Activated CD4-positive, alpha-beta T cell treated with anti-CD3 and anti-CD28 coated beads for 36 hours (primary cell): ENCODE data around the gene SUSD5. TPM values are rescaled to one million over a fixed set of nuclear protein-coding genes. Genes with fewer than 3 reads are reported as not detected.

ENCODE experiments used
- ATAC-seq: fragments of 200-7000 bp; cut with Tn5 transposase; one replicate; pipeline ENCODE4 v1.10.0; 2021; ENCODE audit warnings: mild to moderate bottlenecking, moderate library complexity
- CTCF ChIA-PET: fragments of 350-600 bp; sonication (Branson Sonifier 250); formaldehyde crosslinking; loops from one replicate; lab custom pipeline; 2021; ENCODE audit warnings: antibody characterized with exemption; lab: Charles Lee
- POLR2A ChIA-PET: fragments of 350-600 bp; sonication (Branson Sonifier 250); formaldehyde crosslinking; loops from one replicate; lab custom pipeline; 2021; ENCODE audit warnings: antibody characterized with exemption, inconsistent platforms; lab: Charles Lee
- DNase-seq: peaks from one replicate; pipeline ENCODE4 v3.0.0-alpha.2; 2020
- H3K27ac Mint-ChIP-seq: one replicate; pipeline ENCODE4 v1.8.0; 2021; ENCODE audit warnings: mixed read lengths
- H3K27me3 Mint-ChIP-seq: one replicate; pipeline ENCODE4 v1.8.0; 2021; ENCODE audit warnings: mixed read lengths
- H3K36me3 Mint-ChIP-seq: one replicate; pipeline ENCODE4 v1.8.0; 2021; ENCODE audit warnings: low read depth, mixed read lengths
- H3K4me1 Mint-ChIP-seq: one replicate; pipeline ENCODE4 v1.8.0; 2021; ENCODE audit warnings: mixed read lengths
- H3K4me3 Mint-ChIP-seq: one replicate; pipeline ENCODE4 v1.8.0; 2021; ENCODE audit warnings: mild to moderate bottlenecking, moderate library complexity, mixed read lengths
- H3K9me3 Mint-ChIP-seq: one replicate; pipeline ENCODE4 v1.8.0; 2021; ENCODE audit warnings: low read depth, mixed read lengths
- intact Hi-C, 2 experiments: fragments of 100-400 bp; cut with DNase I in 1 of 2; cut with micrococcal nuclease in 1 of 2; formaldehyde crosslinking; loops; one replicate each; pipeline versions ENCODE4 v1.14.2 to v1.15.1; 2022 to 2024; cut with DNase I, micrococcal nuclease
- total RNA-seq, 2 experiments: library from RNA; stranded (reverse); gene quantifications; one replicate each; pipeline ENCODE4 v1.2.3, GENCODE V29; 2021

SUSD5 gene
- total RNA-seq, 2 experiments from 2014 or later = not detected

DNA sequence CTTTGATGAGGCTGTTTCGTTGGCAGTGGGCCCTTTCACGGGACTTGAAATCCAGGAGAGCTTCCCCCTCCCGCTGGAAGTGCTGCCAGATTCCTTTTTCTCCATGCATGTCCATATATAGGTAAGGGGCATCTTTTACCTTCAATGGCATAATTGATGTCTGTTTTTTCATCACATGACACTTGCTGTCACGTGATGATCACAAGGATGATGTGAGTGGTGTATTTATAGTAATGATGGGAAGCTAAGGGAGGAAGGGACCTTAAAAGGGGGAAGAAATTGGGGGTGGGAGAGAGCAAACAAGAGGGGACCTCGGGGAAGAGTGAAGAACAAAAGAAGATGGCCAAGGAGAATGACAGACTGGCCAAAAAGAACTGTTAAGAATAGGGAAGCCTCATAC is 11.3 kb upstream of the SUSD5 start:
- Mint-ChIP-seq H3K27me3 (peaks cover 12% of the 10 kb centered on the region), H3K27ac (no peak overlapping the region), H3K36me3 (no peaks in the 10 kb centered on the region), H3K4me3 (no peak overlapping the region), H3K4me1 (no peaks in the 10 kb centered on the region), H3K9me3 (no peaks in the 10 kb centered on the region)
- ChIA-PET CTCF (interaction anchor here (0.6 to 0.8 kb wide), 3 partner anchors 13 to 972 kb away, joined by 3 to 4 read pairs (median 3); no protein-coding TSS in a partner anchor), POLR2A (interaction anchor here (0.6 kb wide), 1 partner anchor 143 kb away, joined by 5 read pairs; no protein-coding TSS in a partner anchor)
- ATAC-seq = no peak
- intact Hi-C loops = no loop called here
- no peak for DNase-seq

DNA sequence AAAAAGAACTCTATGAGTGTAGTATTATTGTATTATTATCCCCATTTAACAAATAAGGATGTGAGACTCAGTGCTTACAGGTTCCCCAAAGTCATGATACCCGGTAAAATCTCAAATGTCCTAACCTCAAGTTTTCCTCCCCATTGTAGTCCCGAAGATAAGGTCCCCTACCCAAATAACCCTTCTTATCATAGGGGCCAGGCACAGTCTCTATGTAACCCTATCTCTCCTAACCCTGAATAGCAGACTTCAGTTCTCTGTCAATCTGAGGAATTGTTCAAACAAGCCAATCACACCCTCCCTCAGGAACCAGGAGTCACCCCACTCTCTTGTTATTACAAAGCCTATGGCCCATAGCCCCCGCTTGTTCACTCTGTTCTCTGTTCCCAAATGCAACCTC is 10.5 kb upstream of the SUSD5 start:
- no peaks in the 10 kb centered on the region for H3K36me3 Mint-ChIP-seq
- ChIA-PET CTCF (no interaction called here), POLR2A (no interaction called here)
- no peak for DNase-seq
- no peaks in the 10 kb centered on the region for H3K4me1 Mint-ChIP-seq
- ATAC-seq = no peak
- intact Hi-C loops = no loop called here
- H3K27me3 Mint-ChIP-seq = peaks cover 15% of the 10 kb centered on the region
- H3K9me3 Mint-ChIP-seq = no peaks in the 10 kb centered on the region
- no peak overlapping the region for H3K4me3 Mint-ChIP-seq
- H3K27ac Mint-ChIP-seq = no peak overlapping the region

- intact Hi-C loops = no loop called here
- Mint-ChIP-seq H3K4me1 (peaks cover 5% of the 10 kb centered on the region), H3K9me3 (no peaks in the 10 kb centered on the region), H3K36me3 (no peaks in the 10 kb centered on the region), H3K27me3 (peaks cover 40% of the 10 kb centered on the region), H3K27ac (no peak overlapping the region), H3K4me3 (no peak overlapping the region)
- ATAC-seq (no peak), DNase-seq (no peak)
- POLR2A ChIA-PET = no interaction called here
- CTCF ChIA-PET = interaction anchor here (0.6 kb wide), 1 partner anchor 254 kb away, joined by 4 read pairs; no protein-coding TSS in a partner anchor
Observed at GRCh38 chr3:33221241-33221640, 2.6 kb upstream of the SUSD5 start.

DNA sequence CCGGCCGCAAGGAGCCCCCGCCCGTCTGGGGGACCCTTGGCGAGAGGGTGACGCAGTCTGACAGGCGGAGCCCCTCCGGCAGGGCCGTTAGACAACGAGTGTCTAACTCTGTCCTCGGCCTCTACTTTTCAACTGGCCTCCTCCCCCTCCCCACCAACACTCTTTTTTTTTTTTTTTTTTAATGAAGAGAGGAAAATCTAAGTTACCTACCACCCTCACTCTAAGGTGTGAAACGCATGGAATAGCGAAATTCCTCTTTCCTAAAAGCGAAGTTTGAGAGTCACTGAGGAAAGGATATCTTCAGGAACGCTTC is 521 bp upstream of the SUSD5 start:
- intact Hi-C loops = loop anchor here in 1 of 2 experiments (5.0 kb wide), 1 partner anchor 402 kb away; the partner anchor contains the start of gene TRIM71
- ChIA-PET POLR2A (no interaction called here), CTCF (no interaction called here)
- Mint-ChIP-seq H3K9me3 (no peaks in the 10 kb centered on the region), H3K4me1 (peaks cover 5% of the 10 kb centered on the region), H3K36me3 (no peaks in the 10 kb centered on the region), H3K27me3 (peaks cover 51% of the 10 kb centered on the region), H3K4me3 (no peak overlapping the region), H3K27ac (no peak overlapping the region)
- ATAC-seq = no peak
- no peak for DNase-seq

DNA sequence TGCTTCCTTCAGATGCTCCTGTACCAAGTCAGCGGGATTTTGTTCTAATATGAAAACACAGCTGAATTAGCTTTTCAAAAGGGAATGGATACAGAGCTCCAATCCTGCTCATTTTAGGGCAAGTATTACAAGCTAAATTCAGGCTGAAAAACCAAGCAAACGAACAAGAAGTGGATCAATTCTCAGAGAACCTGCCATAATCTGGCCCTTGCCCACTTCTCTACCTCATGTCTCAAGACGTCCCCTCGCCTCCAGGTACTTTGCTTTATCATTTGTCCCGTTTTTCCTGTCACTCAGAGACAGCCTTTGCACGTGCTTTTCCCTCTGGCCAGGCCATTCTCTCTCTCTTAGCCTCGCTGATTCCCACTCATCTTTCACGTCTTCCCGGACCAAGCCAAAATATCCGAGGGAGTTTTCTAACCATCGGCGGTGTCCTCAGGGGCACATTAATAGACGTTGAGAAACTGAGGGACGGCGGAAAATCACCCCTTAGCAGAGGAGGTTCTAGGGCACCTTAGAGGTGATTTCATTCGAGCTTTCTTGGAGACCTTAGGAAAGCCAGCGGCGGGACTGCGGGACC is 654 bp downstream of the SUSD5 start:
- intact Hi-C loops = loop anchor here in 1 of 2 experiments (5.0 kb wide), 1 partner anchor 401 kb away; the partner anchor contains the start of gene TRIM71
- CTCF ChIA-PET = interaction anchor here (0.6 kb wide), 2 partner anchors 66 to 560 kb away, joined by 3 read pairs; no protein-coding TSS in a partner anchor
- Mint-ChIP-seq H3K36me3 (no peaks in the 10 kb centered on the region), H3K9me3 (no peaks in the 10 kb centered on the region), H3K27ac (no peak overlapping the region), H3K27me3 (peaks cover 47% of the 10 kb centered on the region), H3K4me1 (peaks cover 5% of the 10 kb centered on the region), H3K4me3 (no peak overlapping the region)
- DNase-seq (no peak), ATAC-seq (no peak)
- POLR2A ChIA-PET = no interaction called here

- intact Hi-C loops = loop anchor here in 1 of 2 experiments (5.0 kb wide), 1 partner anchor 398 kb away; the partner anchor contains the start of gene TRIM71
- H3K9me3 Mint-ChIP-seq = no peaks in the 10 kb centered on the region
- DNase-seq (no peak), ATAC-seq (no peak)
- no peak overlapping the region for H3K27ac Mint-ChIP-seq
- ChIA-PET POLR2A (no interaction called here), CTCF (interaction anchor here (0.6 kb wide), 1 partner anchor 72 kb away, joined by 3 read pairs; no protein-coding TSS in a partner anchor)
- H3K36me3 Mint-ChIP-seq = no peaks in the 10 kb centered on the region
- no peak overlapping the region for H3K4me3 Mint-ChIP-seq
- H3K4me1 Mint-ChIP-seq = peaks cover 5% of the 10 kb centered on the region
- H3K27me3 Mint-ChIP-seq = peaks cover 48% of the 10 kb centered on the region
Observed at GRCh38 chr3:33215739-33216138, 2.9 kb downstream of the SUSD5 start.

DNA sequence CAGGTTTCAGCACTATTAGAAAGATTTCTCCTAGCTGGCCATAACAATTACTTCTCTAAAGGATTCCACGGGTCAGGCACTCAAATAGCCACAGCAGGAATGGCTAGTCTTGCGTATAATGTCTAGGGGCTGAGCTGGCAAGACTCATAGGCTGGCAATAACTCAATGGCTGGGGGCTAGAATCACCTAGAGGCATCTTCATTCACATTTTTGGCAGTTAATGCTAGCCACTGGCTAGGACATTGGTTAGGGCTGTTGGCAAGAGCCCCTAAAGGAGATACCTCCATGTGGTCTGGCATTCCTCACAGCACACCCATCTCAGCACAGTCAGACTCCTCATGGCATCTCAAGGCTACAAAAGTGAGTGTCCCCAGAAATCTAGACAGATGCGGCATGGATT is 6.2 kb downstream of the SUSD5 start:
- H3K27ac Mint-ChIP-seq = no peak overlapping the region
- peaks cover 37% of the 10 kb centered on the region for H3K27me3 Mint-ChIP-seq
- ChIA-PET POLR2A (no interaction called here), CTCF (no interaction called here)
- no peaks in the 10 kb centered on the region for H3K4me1 Mint-ChIP-seq
- no peak overlapping the region for H3K4me3 Mint-ChIP-seq
- ATAC-seq (no peak), DNase-seq (no peak)
- no peaks in the 10 kb centered on the region for H3K36me3 Mint-ChIP-seq
- intact Hi-C loops = no loop called here
- peaks cover 10% of the 10 kb centered on the region for H3K9me3 Mint-ChIP-seq

DNA sequence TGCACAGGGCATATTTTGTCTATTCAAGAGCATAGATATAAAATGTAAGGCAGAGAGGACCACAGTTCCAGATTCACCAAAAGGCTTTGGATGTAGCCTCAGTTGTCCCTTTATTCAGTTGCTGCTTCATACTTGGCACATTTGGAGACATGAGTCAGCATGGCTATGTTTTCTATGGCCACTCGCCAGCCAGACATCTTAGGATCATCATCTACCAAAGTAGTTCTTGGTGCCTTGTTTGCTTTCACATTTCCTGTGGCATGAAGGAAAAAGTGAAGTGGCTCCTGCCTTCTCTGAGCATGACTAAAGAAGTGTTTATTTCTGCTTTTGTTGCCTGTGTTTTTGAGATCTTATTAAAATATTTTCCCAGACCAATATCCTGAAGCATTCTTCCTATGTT is 7.2 kb downstream of the SUSD5 start:
- Mint-ChIP-seq H3K4me3 (no peak overlapping the region), H3K27ac (no peak overlapping the region), H3K9me3 (peaks cover 10% of the 10 kb centered on the region), H3K4me1 (no peaks in the 10 kb centered on the region), H3K36me3 (no peaks in the 10 kb centered on the region), H3K27me3 (peaks cover 32% of the 10 kb centered on the region)
- DNase-seq (no peak), ATAC-seq (no peak)
- intact Hi-C loops = no loop called here
- CTCF ChIA-PET = no interaction called here
- POLR2A ChIA-PET = no interaction called here

DNA sequence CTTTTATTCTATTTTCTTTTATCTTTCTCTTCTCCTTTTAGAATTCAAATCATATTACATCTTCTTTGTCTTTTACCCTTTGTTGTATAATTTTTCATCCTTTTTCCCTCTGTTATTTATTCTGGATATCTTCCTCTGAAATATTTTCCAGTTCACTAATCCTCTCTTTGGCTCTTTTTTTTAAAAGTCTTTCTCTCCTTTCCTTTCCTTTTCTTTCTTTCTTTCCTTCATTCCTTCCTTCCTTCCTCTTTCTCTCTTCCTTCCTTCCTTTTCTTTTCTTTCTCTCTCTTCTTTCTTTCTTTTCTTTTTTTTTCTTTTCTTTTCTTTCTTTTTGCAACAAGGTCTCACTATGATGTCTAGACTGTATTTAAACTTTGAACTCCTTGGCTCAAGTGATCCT is 9.3 kb downstream of the SUSD5 start:
- Mint-ChIP-seq H3K27me3 (peaks cover 18% of the 10 kb centered on the region), H3K4me1 (no peaks in the 10 kb centered on the region), H3K27ac (no peak overlapping the region), H3K36me3 (no peaks in the 10 kb centered on the region), H3K9me3 (peaks cover 10% of the 10 kb centered on the region), H3K4me3 (no peak overlapping the region)
- ATAC-seq = no peak
- POLR2A ChIA-PET = no interaction called here
- CTCF ChIA-PET = no interaction called here
- intact Hi-C loops = no loop called here
- DNase-seq = no peak

DNA sequence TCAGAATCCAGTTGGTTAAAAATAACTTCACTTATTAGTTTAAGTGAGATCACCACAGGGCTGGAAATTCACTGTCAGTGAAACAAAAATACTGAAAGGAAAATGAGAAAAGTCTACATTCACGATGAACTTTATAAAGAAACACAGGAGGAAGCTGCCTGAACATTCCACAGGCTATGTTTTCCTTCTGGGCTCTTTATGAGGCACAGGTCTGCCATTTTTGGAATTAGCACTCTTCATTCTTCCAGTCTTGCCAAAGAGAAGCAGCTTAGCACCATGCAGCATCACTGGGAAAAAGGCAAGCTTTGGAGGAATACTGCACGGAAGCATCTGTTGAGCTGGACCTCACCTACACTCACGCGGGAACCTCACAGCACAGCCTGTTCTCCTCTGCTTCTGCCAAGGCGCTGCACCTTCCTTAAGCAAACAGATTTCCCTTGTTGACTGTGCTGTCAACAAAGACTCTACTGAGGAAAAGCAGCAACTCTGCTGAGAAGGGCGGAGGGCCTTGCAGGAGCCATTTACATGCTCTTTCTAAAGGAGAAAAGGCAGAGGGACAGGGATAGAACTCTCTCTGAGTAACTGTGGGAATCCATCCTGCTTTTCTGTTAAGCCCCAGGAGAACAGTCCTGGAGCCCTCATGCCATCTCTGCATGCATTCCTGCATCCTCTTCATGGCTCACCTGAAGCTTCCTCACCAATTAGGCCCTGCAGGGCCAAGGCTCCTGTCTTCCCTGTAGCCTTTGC is 15.7 kb downstream of the SUSD5 start:
- POLR2A ChIA-PET = no interaction called here
- Mint-ChIP-seq H3K4me1 (no peaks in the 10 kb centered on the region), H3K27me3 (peaks cover 5% of the 10 kb centered on the region), H3K27ac (no peak overlapping the region), H3K4me3 (no peak overlapping the region), H3K36me3 (no peaks in the 10 kb centered on the region), H3K9me3 (no peaks in the 10 kb centered on the region)
- DNase-seq (no peak), ATAC-seq (no peak)
- intact Hi-C loops = no loop called here
- CTCF ChIA-PET = interaction anchor here (0.9 to 1.0 kb wide), 2 partner anchors 72 to 169 kb away, joined by 3 read pairs; no protein-coding TSS in a partner anchor

DNA sequence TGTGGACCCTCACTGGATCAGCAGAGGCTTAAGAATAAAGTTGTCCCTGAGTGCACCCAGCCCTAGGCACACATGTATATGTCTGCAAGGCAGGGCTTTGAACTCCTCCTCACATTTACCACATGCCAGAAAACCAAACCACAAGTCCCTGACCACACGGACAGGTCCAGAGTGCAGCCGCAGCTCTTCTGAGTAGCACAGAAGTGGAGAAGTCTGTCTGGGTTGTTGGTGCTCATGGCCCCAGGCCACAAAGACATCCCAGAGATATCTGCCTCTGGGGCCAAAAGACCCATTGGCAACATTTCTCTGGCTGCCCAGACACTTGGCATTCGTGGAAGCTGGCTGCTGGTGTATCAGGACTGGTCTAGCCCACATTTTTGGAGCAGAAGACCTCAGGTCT is 17.4 kb downstream of the SUSD5 start:
- no peak overlapping the region for H3K27ac Mint-ChIP-seq
- H3K4me1 Mint-ChIP-seq = no peaks in the 10 kb centered on the region
- ChIA-PET CTCF (no interaction called here), POLR2A (no interaction called here)
- DNase-seq = no peak
- H3K9me3 Mint-ChIP-seq = no peaks in the 10 kb centered on the region
- H3K36me3 Mint-ChIP-seq = no peaks in the 10 kb centered on the region
- peaks cover 1% of the 10 kb centered on the region for H3K27me3 Mint-ChIP-seq
- intact Hi-C loops = no loop called here
- ATAC-seq = no peak
- H3K4me3 Mint-ChIP-seq = no peak overlapping the region

DNA sequence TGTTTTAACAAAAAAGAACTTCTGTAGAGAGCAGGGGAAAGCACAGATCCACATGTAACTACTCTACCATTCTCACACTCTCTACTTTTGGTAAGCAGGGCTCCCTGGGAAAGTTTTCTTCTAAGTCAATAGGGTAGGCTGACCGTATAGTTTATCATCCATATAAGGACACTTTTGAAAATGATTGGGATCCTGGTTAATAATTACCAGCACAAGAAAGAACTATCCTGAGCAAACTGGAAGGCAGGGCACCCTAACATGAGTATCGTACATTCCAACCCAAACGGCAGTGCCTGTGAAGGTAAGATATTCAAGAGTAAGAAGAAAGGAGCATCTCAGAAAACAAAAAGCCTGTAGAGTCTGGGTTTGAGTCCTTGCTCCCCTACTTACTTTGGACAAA is 22.1 kb downstream of the SUSD5 start:
- Mint-ChIP-seq H3K4me1 (no peaks in the 10 kb centered on the region), H3K27ac (no peak overlapping the region), H3K4me3 (no peak overlapping the region), H3K27me3 (peaks cover 1% of the 10 kb centered on the region), H3K36me3 (no peaks in the 10 kb centered on the region), H3K9me3 (no peaks in the 10 kb centered on the region)
- ATAC-seq (no peak), DNase-seq (no peak)
- ChIA-PET CTCF (no interaction called here), POLR2A (no interaction called here)
- intact Hi-C loops = no loop called here
